Ecto neural progenitor cell (in vitro differentiated cells): ENCODE data around the gene FOXK1.

Source experiments
- DNase-seq: peaks from one replicate; pipeline ENCODE4 v3.0.0-alpha.2; 2018; ENCODE audit warnings: low spot score

The FOXK1 gene

GRCh38 chr7:4722960-4723630 lies 41.0 kb downstream of the FOXK1 start:
- no peak for DNase-seq

DNA sequence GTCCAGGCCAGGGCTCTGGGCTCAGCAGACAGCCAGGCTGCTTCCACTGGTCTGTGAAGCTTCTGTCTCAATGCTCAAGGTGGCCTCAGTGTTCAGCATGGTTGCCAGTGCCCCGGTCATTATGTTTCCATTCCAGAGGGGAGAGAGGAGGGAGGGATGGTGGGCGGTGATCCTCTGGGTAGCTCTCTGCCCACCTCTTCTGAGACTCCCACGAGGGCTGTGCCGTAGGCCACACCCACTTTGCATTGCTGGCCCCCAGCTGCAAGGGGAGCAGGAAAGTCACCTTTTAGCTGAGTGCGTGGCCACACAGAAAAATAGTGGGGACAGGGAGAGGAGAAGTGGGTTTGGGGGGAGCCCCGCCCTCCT lies 42.5 kb downstream of the FOXK1 start:
- no peak for DNase-seq

- DNase-seq, result peak; percentile 69
Observed at GRCh38 chr7:4725014-4725849, 43.1 kb downstream of the FOXK1 start.

- no peak for DNase-seq
Observed at GRCh38 chr7:4725850-4726450, 43.9 kb downstream of the FOXK1 start.

DNA sequence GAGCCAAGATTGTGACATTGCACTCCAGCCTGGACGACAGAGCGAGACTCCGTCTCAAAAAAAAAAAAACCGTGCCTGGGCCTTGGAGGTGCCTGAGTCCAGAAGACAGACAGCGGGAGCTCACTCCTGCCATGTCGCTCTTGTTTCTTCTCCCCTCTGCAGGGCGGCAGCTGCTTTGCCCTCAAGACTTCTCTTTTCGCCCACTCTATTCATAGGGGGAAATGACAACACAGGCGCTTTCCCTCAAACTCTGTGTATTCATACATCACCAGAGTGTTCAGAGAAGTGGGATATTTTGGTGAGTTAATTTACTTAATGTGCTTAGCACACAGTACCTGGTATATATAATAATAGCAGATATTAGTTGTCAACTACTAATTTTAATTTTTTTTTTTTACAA lies 44.5 kb downstream of the FOXK1 start:
- DNase-seq, result no peak

DNA sequence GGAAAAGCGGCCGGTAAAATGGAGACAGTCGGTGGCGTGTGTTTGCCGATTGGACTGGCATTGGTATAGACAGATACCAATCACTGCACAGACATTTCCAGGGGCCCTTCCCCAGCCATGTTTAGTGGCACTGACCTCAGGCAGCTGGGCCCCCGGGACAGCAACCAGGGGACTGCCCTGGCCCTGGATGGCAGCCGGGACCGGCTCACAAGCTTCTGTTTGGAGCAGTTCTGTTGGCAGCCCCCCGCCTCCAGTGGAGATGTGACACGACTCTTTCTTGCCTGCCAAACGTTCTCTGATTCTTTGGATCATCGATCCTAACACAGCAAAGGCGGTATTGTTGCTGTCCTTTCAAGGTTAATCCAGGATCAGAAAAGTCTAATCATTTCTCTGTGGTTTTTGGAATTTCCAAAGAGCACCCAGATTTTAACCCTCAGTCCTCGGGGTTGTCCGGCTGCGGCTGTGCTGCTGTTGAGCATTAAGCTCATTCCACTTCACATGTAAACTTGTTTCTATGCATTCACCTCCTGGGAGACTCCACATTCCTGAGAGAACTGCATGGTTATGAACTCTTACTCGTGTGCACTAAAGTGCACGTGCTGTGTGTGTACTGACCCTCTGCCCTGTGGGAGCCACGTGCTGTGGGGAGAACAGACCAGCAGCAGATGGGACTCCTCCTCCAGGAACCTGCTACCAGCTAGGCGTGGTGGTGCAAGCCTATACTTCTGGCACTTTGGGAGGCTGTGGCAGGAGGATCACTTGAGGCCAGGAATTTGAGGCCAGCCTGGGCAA lies 46.0 kb downstream of the FOXK1 start:
- DNase-seq, result no peak

GRCh38 chr7:4729266-4729665 lies 47.2 kb downstream of the FOXK1 start:
- no peak for DNase-seq

DNA sequence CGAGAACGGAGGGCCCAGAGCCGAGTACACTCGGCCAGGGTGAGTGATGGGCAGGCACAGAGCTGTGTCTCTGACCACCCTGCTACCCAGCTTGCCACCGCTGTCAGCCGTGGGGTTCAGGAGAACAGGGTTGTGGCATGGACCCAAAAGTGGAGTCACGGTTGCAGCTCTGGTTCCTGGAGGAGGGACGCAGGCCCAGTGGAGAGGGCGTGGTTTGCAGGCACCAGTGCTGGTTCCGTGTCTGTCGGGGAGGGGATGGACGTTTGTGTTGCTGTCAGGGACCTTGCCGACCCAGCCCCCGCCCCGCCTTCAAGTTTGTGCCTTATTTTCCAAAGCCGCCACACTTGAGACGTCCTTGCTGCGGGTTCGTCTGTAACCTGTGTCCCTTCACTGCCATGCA lies 48.2 kb downstream of the FOXK1 start:
- DNase-seq, result no peak

DNA sequence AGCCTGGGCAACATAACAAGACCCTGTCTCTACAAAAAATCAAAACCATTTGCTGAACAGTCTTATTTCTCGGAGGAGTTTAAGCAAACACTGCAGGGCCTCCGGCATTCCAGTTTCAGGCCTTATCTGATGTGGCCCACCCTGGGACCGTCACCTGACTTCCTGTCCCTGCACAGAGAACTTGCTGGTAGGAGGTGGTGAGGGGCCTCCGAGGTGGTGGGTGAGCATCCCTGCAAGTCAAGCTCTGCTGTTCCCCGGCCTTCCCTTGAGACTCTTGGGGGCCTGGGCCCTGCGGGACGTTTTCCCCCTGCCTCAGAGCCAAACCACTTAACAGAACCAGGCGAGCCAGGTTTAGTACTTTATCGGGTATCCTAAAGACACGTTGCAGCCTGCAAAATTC lies 48.9 kb downstream of the FOXK1 start:
- no peak for DNase-seq

DNA sequence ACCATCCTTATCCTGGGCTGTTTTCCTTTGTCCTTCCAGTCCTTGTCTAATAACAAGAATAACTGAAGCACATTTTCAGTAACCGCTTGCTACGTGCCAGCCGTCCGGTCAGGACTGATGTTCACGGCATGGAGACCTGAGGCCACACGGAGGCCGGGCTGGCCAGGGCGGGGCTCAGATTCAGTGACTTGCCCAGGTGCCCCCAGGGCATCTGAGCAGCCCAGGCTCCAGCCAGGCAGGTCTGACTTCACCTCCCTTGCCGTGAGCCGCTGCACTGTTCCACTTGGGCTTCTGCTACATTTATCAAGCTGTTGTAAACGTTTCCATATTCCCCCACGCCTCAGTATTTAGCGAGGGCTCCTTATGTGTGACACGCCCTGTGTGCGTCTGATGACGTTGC lies 49.7 kb downstream of the FOXK1 start:
- no peak for DNase-seq

DNA sequence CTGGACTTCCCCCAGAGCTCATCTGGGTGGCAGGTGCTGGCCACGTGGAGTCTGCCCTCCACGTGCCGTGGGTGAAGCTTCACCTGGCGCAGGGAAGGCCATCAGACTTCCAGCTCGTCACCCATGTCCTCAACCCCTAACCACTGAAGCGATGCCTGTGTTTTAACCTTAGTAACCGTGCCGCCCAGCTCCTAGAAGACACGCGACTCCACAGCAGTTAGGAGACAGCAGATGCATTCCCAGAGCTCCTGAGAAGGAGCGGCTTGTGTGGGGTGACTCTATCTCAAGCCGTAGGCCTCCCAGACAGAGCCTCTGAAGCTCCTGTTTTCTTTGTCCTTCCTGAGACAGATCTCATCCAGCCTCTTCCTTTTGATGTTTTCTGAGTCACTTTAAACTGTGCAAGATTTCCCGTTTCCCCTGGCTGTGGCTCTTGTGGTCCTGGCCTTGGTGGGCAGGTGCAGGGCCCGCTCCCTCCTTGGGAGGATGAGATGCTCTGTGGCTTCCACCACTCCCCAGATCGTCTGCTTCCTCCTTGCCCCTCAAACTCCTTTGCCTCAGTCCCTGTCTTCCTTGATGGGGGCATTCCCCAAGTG lies 51.9 kb downstream of the FOXK1 start:
- no peak for DNase-seq

GRCh38 chr7:4734587-4735345 lies 52.7 kb downstream of the FOXK1 start:
- DNase-seq, result no peak

- no peak for DNase-seq
Observed at GRCh38 chr7:4737300-4737699, 55.2 kb downstream of the FOXK1 start.

- DNase-seq, result peak; percentile 63
Observed at GRCh38 chr7:4738711-4739527, 56.8 kb downstream of the FOXK1 start.

DNA sequence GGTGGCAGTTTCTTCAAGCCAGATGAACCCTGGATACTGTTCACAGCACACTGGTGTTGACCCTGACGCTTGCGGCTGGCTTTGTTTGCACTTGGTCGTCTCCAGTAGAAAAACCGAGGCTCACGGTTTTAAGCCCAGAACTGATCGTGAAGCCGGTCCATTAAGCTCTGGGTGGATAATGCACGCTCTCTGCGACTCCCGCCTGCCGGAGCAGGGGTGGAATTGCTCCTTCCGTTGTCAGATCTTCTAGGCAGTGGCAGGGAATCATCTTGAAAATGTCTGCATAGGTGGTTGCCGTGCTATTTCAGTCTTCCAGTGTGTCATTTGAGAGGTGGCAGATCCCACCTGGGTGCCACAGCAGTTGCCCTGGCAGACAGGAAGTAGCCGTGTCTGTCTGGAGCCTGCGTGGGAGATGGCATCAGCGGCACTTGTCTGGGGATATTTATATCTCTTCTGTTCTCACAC lies 57.5 kb downstream of the FOXK1 start:
- DNase-seq, result no peak

GRCh38 chr7:4740796-4741195 lies 58.7 kb downstream of the FOXK1 start:
- DNase-seq, result no peak

DNA sequence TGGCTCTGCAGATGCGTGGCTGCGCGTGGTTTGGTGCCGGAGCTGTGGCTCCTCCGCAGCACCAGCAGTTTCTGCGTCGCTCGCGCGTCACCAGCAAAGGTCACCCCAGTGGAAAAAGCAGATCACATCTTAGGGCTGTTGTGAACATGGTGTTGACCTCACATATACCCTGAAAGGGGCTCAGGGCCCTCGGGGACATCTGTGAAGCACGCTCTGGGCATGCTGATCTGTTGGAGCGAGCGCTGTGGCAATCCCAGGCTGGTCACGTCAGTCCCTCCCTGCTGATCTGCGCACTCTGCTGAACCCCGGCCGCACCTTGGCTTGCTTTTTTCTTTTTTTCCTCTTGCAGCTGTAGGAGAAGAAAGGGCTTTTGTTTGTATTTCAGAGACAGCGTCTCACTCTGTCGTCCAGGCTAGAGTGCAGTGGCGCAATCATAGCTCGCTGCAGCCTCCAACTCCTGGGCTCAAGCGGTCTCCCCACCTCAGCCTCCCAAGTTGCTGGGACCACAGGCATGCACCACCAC lies 60.0 kb downstream of the FOXK1 start:
- no peak for DNase-seq

DNA sequence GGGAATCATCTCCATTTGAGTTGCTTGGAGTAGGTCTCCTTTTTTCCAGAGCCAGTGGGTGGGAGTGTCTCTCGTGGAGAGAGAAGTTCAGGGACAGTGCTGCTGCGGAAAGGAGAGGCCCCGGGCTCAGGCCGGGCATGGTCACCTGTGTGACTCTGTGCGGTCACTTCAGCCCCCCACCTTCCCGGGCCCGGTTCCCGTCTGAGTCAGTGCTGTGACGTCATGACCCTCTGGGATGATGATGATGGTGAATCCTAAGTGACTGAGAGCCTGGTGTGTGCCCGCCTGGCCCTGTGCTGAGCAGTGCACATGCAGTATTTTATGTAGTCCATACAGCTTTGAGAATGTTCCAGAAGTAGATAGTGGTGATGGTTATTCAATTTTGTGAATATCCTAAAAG lies 60.8 kb downstream of the FOXK1 start:
- no peak for DNase-seq

- DNase-seq, result peak; percentile 98
Observed at GRCh38 chr7:4744391-4745264, 62.5 kb downstream of the FOXK1 start.
